NCI-H1092 treated with DMSO at 0.1 percent for 48 hours (cell line): ENCODE measurements around the gene GNA12.
"Not testable (repeated sequence)": the region's sequence is repeated elsewhere in the genome, so short reads cannot be mapped to it uniquely, and the experiment has no call there.

Source experiments
- DNase-seq: peaks from one replicate; lab custom pipeline; 2025; lab: John Stamatoyannopoulos, UW

GNA12 gene

DNA sequence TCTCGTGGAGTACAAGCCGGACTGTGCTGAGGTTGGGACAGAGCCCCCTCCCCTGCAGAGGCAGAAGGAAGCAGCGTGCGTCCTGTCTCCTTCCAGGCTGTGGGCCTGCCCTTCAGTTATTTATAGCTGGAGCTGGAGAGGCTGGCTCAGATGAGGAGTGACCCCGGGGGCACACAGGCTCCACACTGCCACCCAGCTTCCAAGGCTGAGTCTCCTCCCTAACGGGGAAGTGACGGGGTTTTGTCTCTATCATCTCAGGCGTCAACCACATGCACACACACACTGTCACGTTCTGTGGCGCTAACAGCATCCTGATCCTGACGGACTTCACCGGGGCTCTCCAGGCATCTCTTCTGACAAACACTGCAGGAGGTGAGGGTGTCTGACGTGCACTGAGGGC, 130.7 kb downstream of the GNA12 start:
- DNase-seq: no peak

DNA sequence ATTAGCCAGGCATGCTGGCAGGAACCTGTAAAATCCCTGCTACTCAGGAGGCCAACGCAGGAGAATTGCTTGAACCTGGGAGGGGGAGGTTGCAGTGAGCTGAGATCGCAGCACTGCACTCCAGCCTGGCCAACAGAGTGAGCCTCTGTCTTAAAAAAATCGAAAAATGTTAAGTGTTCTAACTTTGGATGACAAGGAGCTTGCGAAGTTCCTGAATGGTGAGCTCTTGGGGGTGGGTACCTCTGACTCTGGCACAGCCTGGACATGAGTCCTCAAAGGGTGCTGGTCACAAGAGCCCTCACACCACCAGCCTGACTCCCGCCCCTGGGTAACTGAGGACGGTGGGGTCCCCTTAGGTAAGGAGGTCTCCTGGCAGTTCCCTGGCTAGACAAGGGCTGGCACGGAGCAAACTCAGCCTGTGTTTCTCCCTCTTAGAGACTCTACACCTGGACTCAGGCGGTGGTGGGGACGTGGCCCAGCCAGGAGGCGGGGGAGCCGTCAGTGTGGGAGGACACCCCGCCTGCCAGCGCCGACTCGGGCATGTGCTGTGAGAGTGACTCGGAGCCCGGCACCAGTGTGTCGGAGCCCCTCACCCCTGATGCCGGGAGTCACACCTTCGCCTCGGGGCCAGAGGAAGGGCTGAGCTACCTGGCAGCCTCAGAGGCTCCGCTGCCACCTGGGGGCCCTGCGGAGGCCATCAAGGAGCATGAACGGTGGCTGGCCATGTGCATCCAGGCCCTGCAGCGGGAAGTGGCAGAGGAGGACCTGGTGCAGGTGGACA, 132.0 kb downstream of the GNA12 start:
- no peak for DNase-seq

DNA sequence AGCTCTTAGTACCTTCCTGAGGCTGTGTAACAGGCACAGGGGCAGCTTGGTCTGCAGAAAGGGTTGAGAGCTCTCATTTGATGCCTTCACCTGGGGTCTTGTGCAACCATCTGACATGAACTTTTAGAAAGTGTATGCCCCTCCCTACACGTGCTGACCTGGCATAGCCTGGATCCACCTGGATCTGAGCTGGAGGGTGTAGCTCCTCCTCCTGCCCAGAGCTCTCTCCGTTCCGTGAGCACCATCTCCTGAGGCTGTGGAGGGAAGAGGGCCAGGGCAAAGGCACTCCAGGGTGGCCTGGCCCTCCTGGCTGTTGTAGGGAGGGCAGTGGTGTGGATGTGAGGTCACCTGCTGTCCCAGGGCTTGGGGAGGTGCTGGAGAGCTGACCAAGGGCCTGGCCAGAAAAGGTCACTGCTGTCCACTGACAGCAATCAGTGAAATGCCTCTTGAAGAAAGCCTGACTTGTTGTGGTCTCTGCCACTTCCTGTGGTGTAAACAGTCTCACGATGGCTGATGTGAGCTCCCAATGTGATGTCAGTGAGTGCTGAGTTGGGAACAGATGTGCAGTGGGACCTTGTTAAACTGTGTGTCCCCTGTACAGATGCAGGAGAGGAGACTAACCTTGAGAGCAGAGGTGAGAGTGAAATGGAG, 133.1 kb downstream of the GNA12 start:
- DNase-seq: no peak

DNA sequence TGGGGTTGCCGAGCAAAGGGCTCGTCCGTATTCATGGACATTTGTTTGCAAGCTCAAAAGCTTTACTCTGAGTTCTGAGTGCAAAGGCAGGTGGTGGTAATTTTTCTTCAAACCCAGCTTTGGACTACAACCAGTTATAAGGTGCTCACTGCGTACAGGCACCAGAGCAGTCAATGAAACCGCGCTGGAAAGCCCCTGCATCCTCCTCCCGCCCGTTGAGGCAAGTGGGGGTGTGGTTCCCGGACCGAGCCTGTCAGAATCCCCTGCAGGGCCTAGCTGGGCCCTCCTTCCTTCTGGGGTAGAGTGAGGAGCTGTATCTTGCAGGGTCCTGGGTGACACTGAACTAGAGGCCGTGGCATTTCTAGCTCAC, 133.8 kb downstream of the GNA12 start:
- DNase-seq: no peak

DNA sequence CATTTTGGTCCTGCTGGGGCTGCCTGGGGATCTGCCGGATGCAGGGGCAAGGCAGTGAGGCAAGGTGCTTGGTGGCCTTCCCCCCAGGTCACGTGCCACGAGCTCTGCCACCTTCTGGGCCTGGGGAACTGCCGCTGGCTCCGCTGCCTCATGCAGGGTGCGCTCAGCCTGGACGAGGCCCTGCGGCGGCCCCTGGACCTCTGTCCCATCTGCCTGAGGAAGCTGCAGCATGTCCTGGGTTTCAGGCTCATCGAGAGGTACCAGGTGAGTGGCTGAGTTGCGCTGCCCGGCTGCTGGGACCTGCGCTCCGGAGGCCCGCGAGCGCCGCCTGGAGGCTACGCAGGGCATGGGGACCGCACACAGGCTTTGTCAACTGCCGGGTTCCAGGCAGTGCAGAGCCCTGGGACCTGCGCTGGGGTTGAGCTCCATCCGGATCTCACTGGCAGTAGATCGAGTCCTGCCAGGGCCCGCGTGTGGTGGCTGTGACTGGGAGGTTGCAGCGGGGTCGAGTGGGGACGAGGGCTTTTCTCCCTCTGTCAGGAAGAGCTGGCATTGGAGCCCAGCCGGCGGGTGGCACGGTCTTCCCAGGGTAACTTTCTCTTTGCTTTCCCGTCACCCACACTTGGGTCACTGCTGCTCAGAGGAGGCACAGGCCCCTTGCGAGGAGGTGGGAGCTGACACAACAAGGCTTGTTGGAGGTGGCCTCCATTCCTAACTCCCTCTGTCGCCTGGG, 134.4 kb downstream of the GNA12 start:
- peak; percentile 66 for DNase-seq

DNA sequence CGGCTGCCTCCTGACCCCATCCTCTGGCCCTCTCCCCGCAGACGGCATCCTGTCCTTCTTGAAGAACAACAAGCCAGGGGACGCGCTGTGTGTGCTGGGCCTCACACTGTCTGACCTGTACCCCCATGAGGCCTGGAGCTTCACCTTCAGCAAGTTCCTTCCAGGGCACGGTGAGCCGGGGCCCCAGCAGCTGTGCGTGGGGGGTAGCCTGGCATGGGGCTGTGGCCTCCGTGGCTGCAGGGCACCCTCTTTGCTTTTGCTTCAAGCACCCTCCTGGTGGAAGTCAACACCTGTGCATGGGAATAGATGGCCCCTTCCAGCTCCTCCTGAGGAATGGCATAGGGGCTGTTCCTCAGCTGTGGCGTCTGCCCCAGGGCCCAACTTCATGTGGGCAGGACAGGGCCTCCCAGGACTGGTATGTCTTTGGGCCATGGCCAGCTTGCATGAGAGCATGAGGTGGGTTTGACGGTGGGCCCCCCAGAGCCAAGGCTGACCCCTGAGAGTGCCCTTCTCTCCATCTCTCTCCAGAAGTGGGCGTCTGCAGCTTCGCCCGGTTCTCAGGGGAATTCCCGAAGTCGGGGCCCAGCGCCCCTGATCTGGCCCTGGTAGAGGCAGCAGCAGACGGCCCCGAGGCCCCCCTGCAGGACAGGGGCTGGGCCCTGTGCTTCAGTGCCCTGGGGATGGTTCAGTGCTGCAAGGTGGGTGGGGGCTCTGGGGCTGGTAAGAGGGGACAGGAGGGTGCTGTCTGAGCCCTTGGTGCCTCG, 135.4 kb downstream of the GNA12 start:
- no peak for DNase-seq

DNA sequence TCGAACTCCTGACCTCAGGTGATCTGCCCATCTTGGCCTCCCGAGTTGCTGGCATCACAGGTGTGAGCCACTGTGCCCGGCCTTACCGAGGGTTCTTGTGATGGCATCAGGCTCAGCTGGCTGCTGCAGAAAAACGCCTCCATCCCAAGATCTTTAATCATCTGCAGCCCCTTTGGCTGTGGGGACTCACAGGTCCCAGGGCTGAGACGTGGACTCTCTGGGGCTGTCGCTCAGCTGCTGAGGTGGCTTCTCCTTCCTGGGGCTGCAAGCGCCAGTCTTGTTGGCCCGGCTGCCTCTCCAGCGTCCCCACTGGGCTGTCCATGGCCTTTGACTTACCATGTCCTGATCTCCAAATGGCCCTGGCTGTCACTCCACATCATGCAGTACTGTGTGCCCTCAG, 136.1 kb downstream of the GNA12 start:
- no peak for DNase-seq

DNA sequence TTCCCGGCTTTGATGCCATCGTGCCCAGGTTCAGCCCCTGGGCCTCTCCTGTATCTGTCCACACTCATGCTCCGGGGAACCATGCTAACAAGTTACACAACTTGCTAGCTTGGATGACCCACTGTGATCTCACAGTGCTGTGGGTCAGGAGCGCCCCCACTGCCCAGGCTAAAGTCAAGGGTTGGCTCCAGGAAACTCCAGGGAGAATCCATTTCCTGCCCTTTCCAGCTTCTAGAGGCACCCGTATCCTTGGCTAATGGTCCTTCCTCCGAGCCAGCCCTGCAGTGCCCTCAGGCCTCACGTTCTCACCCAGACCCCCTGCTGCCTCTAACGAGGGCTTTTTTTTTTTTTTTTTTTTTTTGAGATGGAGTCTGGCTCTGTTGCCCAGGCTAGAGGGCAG, 136.6 kb downstream of the GNA12 start:
- no peak for DNase-seq

DNA sequence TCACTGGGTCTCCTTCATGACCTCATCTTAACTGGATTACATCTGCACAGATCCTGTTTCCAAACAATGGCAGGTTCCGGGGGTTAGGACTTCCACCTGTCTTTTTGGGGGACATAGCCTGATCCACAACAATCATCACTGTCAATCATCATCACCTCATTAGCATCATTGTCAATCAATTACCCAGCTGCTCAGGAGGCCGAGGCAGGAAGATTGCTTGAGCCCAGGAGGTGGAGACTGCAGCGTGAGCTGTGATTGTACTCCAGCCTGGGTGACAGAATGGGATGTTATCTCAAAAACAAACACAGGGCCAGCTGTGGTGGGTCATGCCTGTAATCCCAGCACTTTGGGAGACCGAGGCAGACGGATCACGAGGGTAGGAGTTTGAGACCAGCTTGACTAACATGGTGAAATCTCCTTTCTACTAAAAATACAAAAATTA, 137.4 kb downstream of the GNA12 start:
- DNase-seq: no peak

DNA sequence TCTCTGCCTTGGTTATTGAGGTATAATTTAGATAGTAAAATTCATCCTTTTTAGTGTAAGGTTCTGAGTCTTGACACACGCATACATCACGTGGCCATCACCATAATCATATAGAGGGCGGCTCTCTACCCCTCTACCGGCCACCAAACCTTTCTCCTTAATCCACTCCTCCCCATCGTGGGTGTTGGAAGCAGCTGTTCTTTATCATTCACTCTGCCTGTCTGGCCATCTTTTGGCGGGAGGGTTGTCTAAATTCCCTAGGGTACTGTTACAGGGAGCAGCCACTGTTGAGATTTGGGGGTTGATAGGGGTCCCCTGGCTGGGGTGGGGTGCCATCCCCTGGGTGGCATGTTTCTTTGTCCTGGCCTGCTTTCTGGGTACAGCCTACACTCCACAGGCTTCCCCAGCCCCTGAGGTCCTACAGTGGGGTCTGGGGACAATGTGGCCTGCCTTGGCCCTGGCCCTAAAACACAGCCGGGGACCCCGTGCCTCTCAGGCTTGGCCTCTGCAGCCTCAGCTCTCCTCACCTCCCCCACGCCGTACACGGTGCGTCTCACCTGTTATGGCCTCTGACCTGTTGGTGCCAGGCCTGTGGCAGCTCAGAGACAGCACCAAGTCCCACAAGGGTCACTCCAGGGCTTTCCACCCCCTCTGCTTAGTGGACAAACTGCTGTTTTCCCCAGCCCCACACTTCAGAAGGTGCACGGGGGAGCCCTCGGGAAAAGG, 138.6 kb downstream of the GNA12 start:
- no peak for DNase-seq

DNA sequence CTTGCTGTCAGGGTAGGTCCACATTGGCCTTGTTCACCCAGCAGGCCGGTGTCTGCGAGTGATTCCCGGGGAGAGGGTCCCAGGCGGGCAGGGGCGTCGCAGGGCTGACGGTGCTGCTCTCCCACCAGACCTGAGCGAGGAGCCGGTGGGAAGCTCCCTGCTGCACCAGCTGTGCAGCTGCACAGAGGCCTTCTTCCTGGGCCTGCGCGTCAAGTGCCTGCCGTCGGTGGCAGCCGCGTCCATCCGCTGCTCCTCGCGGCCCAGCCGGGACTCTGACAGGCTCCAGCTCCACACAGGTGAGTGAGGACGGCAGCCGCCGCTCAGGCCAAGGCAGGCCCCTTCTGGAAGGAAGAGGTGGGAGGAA, 141.5 kb downstream of the GNA12 start:
- DNase-seq: no peak

DNA sequence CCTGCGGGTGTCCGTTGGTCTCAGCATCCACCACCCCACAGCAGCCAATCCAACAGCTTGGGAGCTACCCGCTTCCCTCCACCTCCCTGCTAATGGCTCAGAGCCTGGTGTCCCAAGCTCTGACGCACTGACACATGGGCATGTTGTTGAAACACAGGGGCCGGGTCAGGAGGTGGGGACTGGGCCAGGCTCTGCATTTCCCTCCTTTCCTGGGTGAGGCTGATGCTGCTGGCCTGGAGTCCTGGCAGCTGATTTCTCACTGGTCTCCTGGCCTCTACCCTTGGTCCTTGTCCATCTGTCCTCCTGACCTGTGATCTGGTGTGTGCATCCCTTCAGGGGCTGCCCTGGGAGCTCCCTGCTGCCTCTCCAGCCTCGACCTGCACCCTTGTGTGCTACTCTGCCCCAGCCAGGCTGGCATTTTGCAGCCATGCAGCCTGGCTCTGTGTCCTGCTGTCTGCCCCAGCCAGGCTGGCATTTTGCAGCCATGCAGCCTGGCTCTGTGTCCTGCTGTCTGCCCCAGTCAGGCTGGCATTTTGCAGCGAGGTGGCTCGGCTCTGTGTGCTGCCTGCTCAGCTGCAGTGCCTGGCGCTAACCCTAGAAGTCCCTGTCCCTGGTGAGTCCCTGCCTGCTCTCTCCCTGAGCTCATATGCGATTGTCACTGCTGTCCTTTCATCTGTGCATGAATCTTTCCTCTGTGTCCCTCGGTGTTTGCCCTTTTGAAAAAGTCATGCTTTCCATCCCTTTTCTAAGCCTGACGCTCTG, 142.1 kb downstream of the GNA12 start:
- no peak for DNase-seq

DNA sequence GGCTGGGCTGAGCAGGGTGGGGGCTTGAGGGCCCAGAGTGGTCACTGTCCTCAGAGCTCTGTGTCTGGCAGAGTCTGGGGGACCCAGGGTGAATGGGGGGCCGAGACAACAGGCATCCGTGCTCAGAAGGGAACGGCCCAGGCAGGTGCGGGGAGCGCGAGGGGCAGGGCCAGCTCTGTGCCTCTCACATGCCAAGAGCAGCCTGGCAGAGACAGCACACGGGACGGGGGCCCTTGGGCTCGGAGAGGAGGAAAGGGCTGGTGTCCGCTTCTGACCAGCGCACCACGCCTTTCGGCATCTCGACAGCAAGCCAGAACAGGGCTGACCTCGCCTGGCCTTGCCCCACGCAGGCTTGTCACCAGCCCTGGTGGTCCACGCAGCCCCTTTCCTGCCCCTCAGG, 142.7 kb downstream of the GNA12 start:
- no peak for DNase-seq

DNA sequence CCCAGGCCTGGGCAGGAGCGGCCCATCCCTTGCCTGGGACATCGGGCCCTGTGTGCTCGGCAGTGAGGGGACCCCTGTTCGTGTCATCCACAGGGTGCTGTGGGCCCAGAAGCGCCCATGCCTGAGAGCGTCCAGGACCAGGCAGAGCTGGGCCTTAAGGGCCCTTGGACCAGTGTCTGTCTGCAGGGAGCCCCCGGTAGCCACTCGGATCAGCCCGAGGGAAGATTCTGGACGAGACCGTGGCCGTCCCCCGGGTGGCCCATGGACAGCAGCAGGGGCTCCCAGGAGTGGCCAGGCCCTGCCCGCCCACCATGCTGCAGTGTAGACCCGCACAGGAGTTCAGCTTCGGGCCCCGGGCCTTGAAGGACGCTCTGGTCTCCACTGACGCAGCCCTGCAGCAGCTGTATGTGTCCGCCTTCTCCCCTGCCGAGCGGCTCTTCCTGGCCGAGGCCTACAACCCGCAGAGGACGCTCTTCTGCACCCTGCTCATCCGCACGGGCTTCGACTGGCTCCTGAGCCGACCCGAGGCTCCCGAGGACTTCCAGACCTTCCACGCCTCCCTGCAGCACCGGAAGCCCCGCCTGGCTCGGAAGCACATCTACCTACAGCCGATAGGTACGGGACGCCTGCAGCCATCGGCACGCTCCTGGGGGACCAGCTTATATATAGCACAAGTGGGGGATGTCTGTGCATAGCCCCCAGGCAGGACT, 143.8 kb downstream of the GNA12 start:
- no peak for DNase-seq

DNA sequence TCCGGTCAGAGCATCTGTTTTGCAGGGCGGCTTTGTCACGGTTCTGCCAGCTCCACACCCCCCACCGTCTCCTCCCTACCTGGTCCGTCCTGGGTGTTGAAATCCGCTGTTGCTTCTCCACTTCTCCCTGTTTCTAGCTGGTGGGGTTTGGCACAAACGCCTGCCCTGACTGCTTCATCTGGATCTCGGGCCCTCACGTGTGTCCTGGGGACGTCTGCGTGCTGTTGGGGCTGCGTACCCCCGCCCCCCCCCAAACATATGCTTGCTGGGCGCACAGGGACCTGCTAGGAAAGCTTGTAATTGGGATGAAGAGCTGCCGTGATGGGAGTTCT, 144.9 kb downstream of the GNA12 start:
- DNase-seq: no peak

DNA sequence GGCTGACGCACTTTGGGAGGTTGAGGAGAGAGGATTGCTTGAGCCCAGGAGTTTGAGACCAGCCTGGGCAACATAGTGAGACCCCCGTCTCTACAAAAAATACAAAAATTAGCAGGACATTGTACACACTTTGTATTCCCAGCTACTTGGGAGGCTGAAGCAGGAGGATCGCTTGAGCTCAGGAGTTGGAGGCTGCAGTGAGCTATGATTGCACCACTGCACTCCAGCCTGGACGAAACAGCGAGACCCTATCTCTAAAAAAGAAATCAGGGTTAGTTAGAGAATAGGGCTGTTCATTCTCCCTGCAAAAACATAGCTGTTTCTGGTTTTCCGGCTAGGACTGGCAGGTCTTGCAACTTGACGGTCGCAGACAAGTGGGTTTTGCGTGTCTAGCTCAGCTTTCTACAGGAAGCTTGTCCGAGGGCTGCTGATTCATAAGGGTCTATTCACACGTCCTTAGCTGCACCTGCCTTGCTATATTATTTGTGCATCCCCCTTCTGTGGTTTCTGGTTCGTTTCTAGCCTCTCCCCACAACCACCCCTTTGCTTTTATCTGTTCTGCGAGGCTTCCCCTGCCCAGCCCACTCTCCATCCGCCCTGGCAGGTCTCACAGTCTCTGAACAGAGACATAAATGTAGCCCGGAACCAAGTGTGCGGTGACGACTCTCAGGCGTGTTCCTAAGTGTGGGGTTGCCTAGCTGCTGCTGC, 145.4 kb downstream of the GNA12 start:
- DNase-seq: peak; percentile 66

DNA sequence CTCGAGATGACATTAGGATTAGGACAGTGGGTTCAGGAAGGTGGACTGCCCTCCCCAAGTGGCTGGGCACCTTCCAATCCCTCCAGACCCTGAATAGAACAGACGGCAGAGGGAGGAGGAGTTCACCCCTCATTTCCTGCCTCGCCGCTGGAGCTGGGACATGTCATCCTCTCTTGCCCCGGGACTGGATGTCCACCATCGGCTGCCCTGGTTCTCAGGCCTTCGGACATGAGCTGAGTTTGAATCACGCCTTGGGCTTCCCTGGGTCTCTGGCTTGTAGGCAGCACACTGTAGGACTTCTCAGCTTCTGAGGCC, 150.0 kb downstream of the GNA12 start:
- not testable (repeated sequence) for DNase-seq

DNA sequence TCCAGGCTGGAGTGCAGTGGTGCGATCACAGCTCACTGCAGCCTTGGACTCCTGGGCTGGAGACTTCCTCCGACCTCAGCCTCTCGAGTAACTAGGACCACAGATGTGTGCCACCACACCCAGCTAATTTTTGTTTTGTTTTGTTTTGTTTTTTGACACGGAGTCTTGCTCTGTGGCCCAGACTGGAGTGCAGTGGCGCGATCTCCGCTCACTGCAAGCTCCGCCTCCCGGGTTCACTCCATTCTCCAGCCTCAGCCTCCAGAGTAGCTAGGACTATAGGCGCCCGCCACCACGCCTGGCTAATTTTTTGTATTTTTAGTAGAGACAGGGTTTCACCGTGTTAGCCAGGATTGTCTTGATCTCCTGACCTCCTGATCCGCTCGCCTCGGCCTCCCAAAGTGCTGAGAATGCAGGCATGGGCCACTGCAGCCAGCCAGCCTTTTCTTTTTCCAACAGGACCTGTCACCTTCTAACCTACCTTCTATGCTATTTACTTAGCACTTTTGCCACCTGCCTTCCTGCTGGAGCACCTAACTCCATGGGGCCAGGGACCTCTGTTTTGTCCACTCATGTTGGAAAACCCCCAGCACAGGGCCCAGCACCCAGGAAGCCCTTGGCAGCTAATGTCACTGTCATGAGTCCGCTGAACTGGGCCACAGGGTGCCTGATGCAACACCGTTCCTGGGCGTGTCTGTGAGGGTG, 150.5 kb downstream of the GNA12 start:
- DNase-seq: not testable (repeated sequence)

DNA sequence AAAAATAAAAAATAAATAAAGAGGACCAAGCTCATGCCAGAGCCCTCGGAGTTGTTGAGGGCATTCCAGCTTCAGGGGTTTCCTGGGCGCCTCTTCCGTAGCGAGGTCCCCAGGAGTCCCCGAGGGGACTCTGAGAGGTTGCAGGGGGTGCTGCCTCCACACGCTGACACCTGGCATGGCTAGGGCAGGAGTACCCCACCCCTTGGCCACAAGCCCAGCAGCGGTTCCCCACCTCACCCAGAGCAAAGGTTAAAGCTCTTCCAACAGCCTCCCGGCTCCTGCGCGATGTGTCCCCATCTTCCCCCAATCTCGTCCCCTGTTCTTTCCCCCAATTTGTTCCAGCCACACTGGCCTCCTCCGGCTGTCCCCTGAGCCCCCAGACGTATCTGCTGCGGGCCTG, 151.6 kb downstream of the GNA12 start:
- DNase-seq: no peak
